ENCODE results near the gene CRKL.

- no peak for TF ChIP-seq CTCF (IDR thresholded peaks at IDR 0.05; ENCODE audit: insufficient read depth, low read depth, low read length)
- TF ChIP-seq EZH2 (IDR thresholded peaks at IDR 0.05; ENCODE audit: insufficient read depth, low read length), result no peak
These were observed 29.8 kb upstream of the CRKL start for GRCh38 chr22:20887375-20887774.

Data from astrocyte (in vitro differentiated cells and primary cell).